Breast epithelium (tissue), 4 donors: ENCODE data around the gene CDC45. TPM values are rescaled to one million over a fixed set of nuclear protein-coding genes. Genes with fewer than 3 reads are reported as not detected.

ENCODE experiments used
- DNase-seq, 2 donors: peaks; one replicate each; pipeline ENCODE4 v3.0.0-alpha.2; 2019; ENCODE audit warnings: low spot score in 2 of 2
- H3K27ac ChIP-seq, 2 donors: fragments of 200-600 bp; sonication (generic) in 1 of 2; one replicate each; pipeline ENCODE4 v1.5.1; 2016 to 2019; ENCODE audit warnings: mild to moderate bottlenecking in 1 of 2
- H3K27me3 ChIP-seq, 2 donors: fragments of 200-600 bp; sonication (generic) in 1 of 2; one replicate each; pipeline versions ENCODE4 v1.5.1 to v1.6.0; 2017 to 2019; ENCODE audit warnings: control low read depth in 1 of 2, mild to moderate bottlenecking in 1 of 2
- H3K36me3 ChIP-seq: fragments of 200-600 bp; one replicate; pipeline ENCODE4 v1.5.1; 2019
- H3K4me1 ChIP-seq, 2 donors: fragments of 200-600 bp; sonication (generic); one replicate each; pipeline ENCODE4 v1.5.1; 2016 to 2019; ENCODE audit warnings: control low read depth in 1 of 2
- H3K4me3 ChIP-seq, 3 donors: fragments of 200-600 bp; sonication (generic); 1 replicate in 2 of 3; 2 replicates in 1 of 3; pipeline ENCODE4 v1.5.1; 2016 to 2019; ENCODE audit warnings: mild to moderate bottlenecking in 3 of 3, moderate library complexity in 2 of 3
- H3K9me3 ChIP-seq, 2 donors: fragments of 200-600 bp; sonication (generic) in 1 of 2; one replicate each; pipeline ENCODE4 v1.5.1; 2016 to 2019; ENCODE audit warnings: control low read depth in 1 of 2
- CTCF ChIP-seq, 3 donors: fragments of 450-650 bp; IDR thresholded peaks; one replicate each; pipeline ENCODE4 v1.5.1; 2016 to 2017; ENCODE audit warnings: antibody characterized with exemption in 3 of 3, mild to moderate bottlenecking in 3 of 3, moderate library complexity in 3 of 3
- POLR2A ChIP-seq: fragments of 450-650 bp; IDR thresholded peaks from one replicate; pipeline ENCODE4 v1.6.1; 2016; ENCODE audit warnings: antibody characterized with exemption, mild to moderate bottlenecking, moderate library complexity
- POLR2AphosphoS5 ChIP-seq, 3 donors: sonication (generic); formaldehyde crosslinking; IDR thresholded peaks; one replicate each; pipeline ENCODE4 v1.6.1; 2017; ENCODE audit warnings: antibody characterized with exemption in 3 of 3
- intact Hi-C: fragments of 100-400 bp; cut with DNase I; formaldehyde crosslinking; loops from one replicate; pipeline ENCODE4 v1.15.1; 2023; ENCODE audit warnings: low total_unique reads
- total RNA-seq, 3 donors: library from RNA; depleted of rRNA; stranded (reverse); fragments of >200 nt; gene quantifications; one replicate each; pipeline ENCODE4 v1.1.0, GENCODE V29; 2016

CDC45 gene
- total RNA-seq, 3 donors from 2014 or later, result 0.48 TPM; not detected in 2

- no peaks in the 10 kb centered on the region for H3K4me1 ChIP-seq
- no peak for DNase-seq
- TF ChIP-seq POLR2A (no peak), CTCF (IDR thresholded peaks at IDR 0.05) (no peak), POLR2AphosphoS5 (IDR thresholded peaks at IDR 0.05) (no peak)
- peaks cover 0 to 6% of the 10 kb centered on the region in 2 donors for H3K9me3 ChIP-seq
- intact Hi-C loops, result no loop called here
- H3K4me3 ChIP-seq, result no peak overlapping the region
- no peaks in the 10 kb centered on the region for H3K36me3 ChIP-seq
- no peak overlapping the region for H3K27ac ChIP-seq
- no peaks in the 10 kb centered on the region for H3K27me3 ChIP-seq
Measured at GRCh38 chr22:19548964-19549363, 69.2 kb downstream of the CDC45 start.

- TF ChIP-seq POLR2A (no peak), POLR2AphosphoS5 (IDR thresholded peaks at IDR 0.05) (no peak), CTCF (IDR thresholded peaks at IDR 0.05) (no peak)
- intact Hi-C loops, result no loop called here
- Histone ChIP-seq H3K4me3 (no peak overlapping the region), H3K36me3 (no peaks in the 10 kb centered on the region), H3K27ac (no peak overlapping the region), H3K9me3 (peaks cover 0 to 6% of the 10 kb centered on the region in 2 donors), H3K4me1 (no peaks in the 10 kb centered on the region), H3K27me3 (no peaks in the 10 kb centered on the region)
- DNase-seq, result no peak
Measured at GRCh38 chr22:19549428-19549827, 69.7 kb downstream of the CDC45 start.

- intact Hi-C loops, result no loop called here
- Histone ChIP-seq H3K27me3 (no peaks in the 10 kb centered on the region), H3K36me3 (no peaks in the 10 kb centered on the region), H3K9me3 (peaks cover 0 to 6% of the 10 kb centered on the region in 2 donors), H3K4me1 (no peaks in the 10 kb centered on the region), H3K27ac (no peak overlapping the region), H3K4me3 (no peak overlapping the region)
- no peak for TF ChIP-seq POLR2AphosphoS5 (IDR thresholded peaks at IDR 0.05)
- TF ChIP-seq CTCF (IDR thresholded peaks at IDR 0.05), result no peak
- no peak for TF ChIP-seq POLR2A
- DNase-seq, result no peak
Measured at GRCh38 chr22:19550382-19550781, 70.7 kb downstream of the CDC45 start.

- H3K36me3 ChIP-seq, result no peaks in the 10 kb centered on the region
- no peak overlapping the region for H3K4me3 ChIP-seq
- DNase-seq, result no peak
- no peak for TF ChIP-seq POLR2A
- TF ChIP-seq POLR2AphosphoS5 (IDR thresholded peaks at IDR 0.05), result no peak
- no peak for TF ChIP-seq CTCF (IDR thresholded peaks at IDR 0.05)
- intact Hi-C loops, result no loop called here
- H3K27me3 ChIP-seq, result no peaks in the 10 kb centered on the region
- H3K9me3 ChIP-seq, result peaks cover 0 to 6% of the 10 kb centered on the region in 2 donors
- no peaks in the 10 kb centered on the region for H3K4me1 ChIP-seq
- H3K27ac ChIP-seq, result no peak overlapping the region
Measured at GRCh38 chr22:19553201-19553600, 73.5 kb downstream of the CDC45 start.

GRCh38 chr22:19554834-19555404 lies 75.2 kb downstream of the CDC45 start:
- Histone ChIP-seq H3K27ac (peak overlapping the region; percentile 10 to 19), H3K4me1 (no peaks in the 10 kb centered on the region), H3K9me3 (peaks cover 0 to 6% of the 10 kb centered on the region in 2 donors), H3K4me3 (no peak overlapping the region), H3K36me3 (no peaks in the 10 kb centered on the region), H3K27me3 (no peaks in the 10 kb centered on the region)
- intact Hi-C loops, result no loop called here
- TF ChIP-seq POLR2AphosphoS5 (IDR thresholded peaks at IDR 0.05) (no peak), CTCF (IDR thresholded peaks at IDR 0.05) (no peak), POLR2A (no peak)
- peak in 1 of 2 donors; percentile 65 for DNase-seq
